ENCODE results near the gene STPG2. TPM values are rescaled to one million over a fixed set of nuclear protein-coding genes. Genes with fewer than 3 reads are reported as not detected.

The STPG2 gene
- total and polyA plus RNA-seq, 10 of the 15 experiments (the other 5 are each of a cell fraction or from before 2014, with no cell fraction given): 0.13 to 0.24 TPM; not detected in 8

GRCh38 chr4:97577004-97577403 lies 566.3 kb downstream of the STPG2 start:
- POLR2A ChIA-PET: no interaction called here
- 0% methylated on average over 2 of the region's 2 CpGs for WGBS (ENCODE audit: insufficient coverage, insufficient replicate concordance, low lambda C conversion rate, missing lambda C conversion rate)
- H3K9ac ChIP-seq (ENCODE audit: control insufficient read depth, insufficient read depth, low read length): no peak overlapping the region
- H3K27ac ChIP-seq (ENCODE audit: control insufficient read depth, insufficient read depth): no peak overlapping the region
- no peaks in the 10 kb centered on the region for H3K79me2 ChIP-seq (ENCODE audit: control insufficient read depth, insufficient read depth, low read length)
- SMC1A ChIA-PET (ENCODE audit: uncharacterized antibody, unreplicated experiment): no interaction called here
- H3K27me3 ChIP-seq (replicated peaks in 1 of 2; ENCODE audit: control insufficient read depth in 2 of 2, insufficient read depth in 2 of 2, low read length in 1 of 2): no peaks in the 10 kb centered on the region
- TF ChIP-seq USF2 (IDR thresholded peaks at IDR 0.05; ENCODE audit: borderline replicate concordance, low read depth, low read length) (no peak), HDAC2 (IDR thresholded peaks at IDR 0.05) (no peak), MTA3 (IDR thresholded peaks at IDR 0.05; ENCODE audit: borderline replicate concordance, low read length) (no peak), RUNX3 (IDR thresholded peaks at IDR 0.05; ENCODE audit: low read length) (no peak), NFYA (IDR thresholded peaks at IDR 0.05; ENCODE audit: borderline replicate concordance, low read depth, low read length) (no peak), LARP7 (IDR thresholded peaks at IDR 0.05) (no peak), BRCA1 (IDR thresholded peaks at IDR 0.05; ENCODE audit: low read depth, low read length) (no peak), SPI1 (IDR thresholded peaks at IDR 0.05; ENCODE audit: borderline replicate concordance, insufficient read depth, low read depth, low read length) (no peak), E2F8 (IDR thresholded peaks at IDR 0.05; ENCODE audit: low read depth, partially characterized antibody) (no peak), MYC (IDR thresholded peaks at IDR 0.05; ENCODE audit: insufficient read depth, insufficient read length, insufficient replicate concordance, low read length, severe bottlenecking) (no peak), SMARCA5 (IDR thresholded peaks at IDR 0.05) (no peak)
- no TSS peak for BruUV-seq (replicated peaks)
- in situ Hi-C loops (cut with MboI) (no loop called here), intact Hi-C loops (cut with micrococcal nuclease; ENCODE audit: unreplicated experiment) (no loop called here)
- DNase-seq (ENCODE audit: low read depth, low spot score): no peak
- FAIRE-seq: no peak
- H3K36me3 ChIP-seq (ENCODE audit: control insufficient read depth in 2 of 2, insufficient read depth in 2 of 2, low read length in 1 of 2): no peaks in the 10 kb centered on the region
- H3K4me1 ChIP-seq (ENCODE audit: control insufficient read depth, insufficient read depth, low read length): no peaks in the 10 kb centered on the region
- CTCF ChIA-PET: no interaction called here
- H2AFZ ChIP-seq (ENCODE audit: control insufficient read depth, low read depth, low read length): no peak overlapping the region
- H3K9me3 ChIP-seq (replicated peaks; ENCODE audit: control insufficient read depth, insufficient read depth, low read length): no peaks in the 10 kb centered on the region
- no peaks in the 10 kb centered on the region for H4K20me1 ChIP-seq (ENCODE audit: control insufficient read depth, insufficient read depth)
- H3K4me2 ChIP-seq (ENCODE audit: control insufficient read depth, insufficient read depth): no peak overlapping the region
- no peak overlapping the region for H3K4me3 ChIP-seq
- RAD21 ChIA-PET (ENCODE audit: unreplicated experiment): no interaction called here
- ATAC-seq: no peak; the same call in 2 of the 3 replicates
